ENCODE results near the gene MRPS23. TPM values are rescaled to one million over a fixed set of nuclear protein-coding genes. Genes with fewer than 3 reads are reported as not detected.

Gene MRPS23
- total and polyA plus RNA-seq, 2 of the 4 experiments (the other 2 are of a cell fraction), result 23.5 to 37.3 TPM

DNA sequence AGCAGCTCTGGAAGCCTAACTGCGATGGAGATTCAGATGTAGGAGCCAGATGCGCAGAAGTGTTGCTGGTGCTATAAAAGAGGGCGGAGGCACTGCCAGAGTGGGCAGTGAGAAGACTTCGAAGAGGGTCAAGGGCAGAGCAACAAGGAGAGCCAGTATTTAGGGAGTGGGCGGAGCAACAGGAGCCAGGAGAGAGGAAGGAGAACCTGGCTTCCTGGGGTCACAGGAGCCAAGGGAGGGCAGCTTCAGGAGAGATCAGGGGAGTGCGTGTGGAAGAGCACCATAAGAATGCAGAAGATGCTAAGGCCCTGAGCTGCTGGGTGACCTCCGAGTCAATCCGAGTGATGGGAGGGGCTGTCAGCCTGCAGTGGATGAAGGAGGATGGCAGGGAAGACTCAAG is 14.4 kb upstream of the MRPS23 start:
- Histone ChIP-seq H3K36me3 (ENCODE audit: control insufficient read depth, insufficient read depth, low read length) (peaks cover 15% of the 10 kb centered on the region), H4K8ac (ENCODE audit: low read depth in 2 of 2, low read length in 2 of 2) (no peak overlapping the region), H3K4me2 (ENCODE audit: low read depth, low read length) (no peak overlapping the region), H3K14ac (replicated peaks; ENCODE audit: low read depth, low read length) (no peak overlapping the region), H3K9ac (ENCODE audit: low read depth, low read length) (no peak overlapping the region), H3K9me3 (ENCODE audit: control insufficient read depth, insufficient read depth, low read length) (no peaks in the 10 kb centered on the region), H3K4ac (ENCODE audit: low read depth, low read length) (peak overlapping the region; percentile 13; the same call in 1 of the 2 replicates), H2BK120ac (ENCODE audit: low read depth, low read length) (no peak overlapping the region), H3K4me3 (ENCODE audit: insufficient read depth, low read depth, low read length) (no peak overlapping the region), H2BK5ac (ENCODE audit: low read depth, low read length, poor library complexity, severe bottlenecking) (no peak overlapping the region), H2AFZ (replicated peaks; ENCODE audit: low read length, poor library complexity) (no peak overlapping the region), H2AK5ac (ENCODE audit: low read depth, low read length) (no peak overlapping the region; the same call in 1 of the 2 replicates), H2BK15ac (ENCODE audit: low read depth, low read length) (no peak overlapping the region), H2BK20ac (ENCODE audit: low read depth, low read length) (no peak overlapping the region), H3K23ac (ENCODE audit: low read depth, low read length) (no peak overlapping the region), H3K18ac (ENCODE audit: low read depth, low read length) (no peak overlapping the region), H3K27me3 (ENCODE audit: control insufficient read depth, insufficient read depth, low read length) (no peaks in the 10 kb centered on the region), H4K20me1 (ENCODE audit: insufficient read depth, low read length) (no peaks in the 10 kb centered on the region), H3K9me1 (ENCODE audit: insufficient read depth, low read length) (peaks cover 17% of the 10 kb centered on the region), H3K4me1 (ENCODE audit: control insufficient read depth, insufficient read depth, low read length) (peaks cover 37% of the 10 kb centered on the region), H3K56ac (ENCODE audit: extremely low read depth, insufficient read depth, low read length) (no peak overlapping the region), H3K79me1 (ENCODE audit: low read depth in 1 of 2, low read length in 2 of 2) (peaks cover 8 to 23% of the 10 kb centered on the region in 2 experiments; a peak in 3 of 4 replicates), H2AK9ac (replicated peaks; ENCODE audit: low read depth, low read length, poor library complexity) (no peak overlapping the region), H4K5ac (ENCODE audit: low read depth, low read length) (no peak overlapping the region), H4K91ac (ENCODE audit: insufficient read depth, low read depth, low read length) (no peak overlapping the region), H3K27ac (ENCODE audit: insufficient read depth, low read length) (no peak overlapping the region)
- dilution Hi-C loops (cut with HindIII; ENCODE audit: low sequenced_read_pairs, unreplicated experiment) (loop anchor here (25.0 kb wide), 1 partner anchor 123 kb away; the partner anchor contains the start of gene VEZF1), in situ Hi-C loops (cut with MboI; ENCODE audit: low sequenced_read_pairs) (loop anchor here (25.0 kb wide), 1 partner anchor 473 kb away; the partner anchor contains the start of gene TSPOAP1), intact Hi-C loops (cut with micrococcal nuclease) (no loop called here)
- BruUV-seq (replicated peaks), result no TSS peak
- ATAC-seq (ENCODE audit: low read depth) (no peak), DNase-seq (no peak)
- CTCF ChIA-PET, result no interaction called here
- WGBS, 2 experiments (ENCODE audit: extremely low coverage in 2 of 2, insufficient read length in 1 of 2), result 88% methylated on average over 7 of the region's 8 CpGs; no CpG with 5 or more reads in 1 of the 2 experiments
- TF ChIP-seq POLR2A (IDR thresholded peaks at IDR 0.05; ENCODE audit: low read depth, low read length) (no peak), RFX5 (IDR thresholded peaks at IDR 0.05; ENCODE audit: low read depth, low read length) (no peak), MXI1 (IDR thresholded peaks at IDR 0.05; ENCODE audit: borderline replicate concordance, low read depth, low read length) (no peak), MAZ (IDR thresholded peaks at IDR 0.05; ENCODE audit: borderline replicate concordance, low read depth, low read length) (no peak), BHLHE40 (IDR thresholded peaks at IDR 0.05; ENCODE audit: low read depth, low read length) (no peak)
- TF ChIP-seq, protein P1, sequence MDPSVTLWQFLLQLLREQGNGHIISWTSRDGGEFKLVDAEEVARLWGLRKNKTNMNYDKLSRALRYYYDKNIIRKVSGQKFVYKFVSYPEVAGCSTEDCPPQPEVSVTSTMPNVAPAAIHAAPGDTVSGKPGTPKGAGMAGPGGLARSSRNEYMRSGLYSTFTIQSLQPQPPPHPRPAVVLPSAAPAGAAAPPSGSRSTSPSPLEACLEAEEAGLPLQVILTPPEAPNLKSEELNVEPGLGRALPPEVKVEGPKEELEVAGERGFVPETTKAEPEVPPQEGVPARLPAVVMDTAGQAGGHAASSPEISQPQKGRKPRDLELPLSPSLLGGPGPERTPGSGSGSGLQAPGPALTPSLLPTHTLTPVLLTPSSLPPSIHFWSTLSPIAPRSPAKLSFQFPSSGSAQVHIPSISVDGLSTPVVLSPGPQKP (IDR thresholded peaks at IDR 0.05; ENCODE audit: borderline replicate concordance, low read depth, low read length), result no peak
- POLR2A ChIA-PET (ENCODE audit: unreplicated experiment), result no interaction called here

Measured in IMR-90 (cell line).